HepG2 (cell line): Measurements from ENCODE around the gene MED28. TPM values are rescaled to one million over a fixed set of nuclear protein-coding genes. Genes with fewer than 3 reads are reported as not detected.

Experiments
- ATAC-seq: fragments of 200-7000 bp; cut with Tn5 transposase; 3 replicates; pipeline ENCODE4 v1.9.1; 2020; ENCODE audit warnings: mild to moderate bottlenecking, moderate library complexity
- BruUV-seq: library from RNA; stranded (reverse); fragments of 400-500 nt; replicated peaks from 2 replicates; lab custom pipeline; 2021; lab: Mats Ljungman, UMichigan
- CTCF ChIA-PET: fragments of 300-600 bp; formaldehyde crosslinking; extraction: SDS; loops from one replicate; lab custom pipeline; 2021; ENCODE audit warnings: low total read pairs, inconsistent platforms, low intra/inter-chr PET ratio; lab: Yijun Ruan, JAX
- POLR2A ChIA-PET: fragments of 350-600 bp; sonication (Branson Sonifier 250); formaldehyde crosslinking; loops from one replicate; lab custom pipeline; 2020; ENCODE audit warnings: antibody characterized with exemption, inconsistent platforms; lab: Yijun Ruan, JAX
- DNase-seq: peaks from one replicate; pipeline ENCODE4 v3.0.0-alpha.2; 2015; ENCODE audit warnings: low spot score
- FAIRE-seq: peaks from 3 replicates; lab custom pipeline; 2011; peaks lifted over from hg19 to GRCh38; lab: Jason Lieb, UNC
- H2AFZ ChIP-seq: one replicate; pipeline ENCODE4 v1.6.1; 2011; ENCODE audit warnings: low read length, inconsistent platforms
- H3K27ac ChIP-seq: fragments of 300-600 bp; 3 replicates; pipeline ENCODE4 v1.8.0; 2011; ENCODE audit warnings: mixed run types, mild to moderate bottlenecking, mixed read lengths, low read length, inconsistent platforms; ENCODE audit not compliant: insufficient read depth; ENCODE audit errors: extremely low read length
- H3K27me3 ChIP-seq, 2 experiments: fragments of 200-600 bp in 1 of 2; 2 replicates in 1 of 2; 3 replicates in 1 of 2; pipeline versions ENCODE4 v1.6.0 to v1.8.0; 2011; ENCODE audit warnings: low read length in 2 of 2, mild to moderate bottlenecking in 2 of 2, moderate library complexity in 2 of 2, inconsistent platforms in 1 of 2; ENCODE audit not compliant: insufficient read depth in 2 of 2, control insufficient read depth in 1 of 2
- H3K36me3 ChIP-seq, 2 experiments: fragments of 200-600 bp in 1 of 2; replicated peaks in 1 of 2; 2 replicates in 1 of 2; 3 replicates in 1 of 2; pipeline versions ENCODE4 v1.5.1 to v1.8.0; 2011; ENCODE audit warnings: low read length in 2 of 2, inconsistent platforms in 1 of 2; ENCODE audit not compliant: insufficient read depth in 2 of 2, control insufficient read depth in 1 of 2
- H3K4me1 ChIP-seq: 2 replicates; pipeline ENCODE4 v1.5.1; 2012; ENCODE audit warnings: low read length, inconsistent platforms; ENCODE audit not compliant: insufficient read depth
- H3K4me2 ChIP-seq: 2 replicates; pipeline ENCODE4 v1.6.0; 2011; ENCODE audit warnings: low read depth, low read length, inconsistent platforms
- H3K4me3 ChIP-seq, 3 experiments: fragments of 200-600 bp in 1 of 3; sonication (generic), shearing (Covaris generic) in 1 of 3; replicated peaks in 1 of 3; 2 replicates each; pipeline ENCODE4 v1.5.1; 2011 to 2016; ENCODE audit warnings: low read length in 3 of 3, inconsistent platforms in 2 of 3, low read depth in 2 of 3, mild to moderate bottlenecking in 2 of 3, control low read depth in 1 of 3, mixed read lengths in 1 of 3; ENCODE audit not compliant: insufficient read depth in 1 of 3
- H3K79me2 ChIP-seq: one replicate; pipeline ENCODE4 v1.6.1; 2011; ENCODE audit warnings: low read length, inconsistent platforms; ENCODE audit not compliant: insufficient read depth
- H3K9ac ChIP-seq: 2 replicates; pipeline ENCODE4 v1.6.0; 2011; ENCODE audit warnings: mild to moderate bottlenecking, low read depth, low read length, inconsistent platforms; ENCODE audit not compliant: insufficient read depth
- H3K9me3 ChIP-seq: 2 replicates; pipeline ENCODE4 v1.5.1; 2012; ENCODE audit warnings: mild to moderate bottlenecking, low read length
- H4K20me1 ChIP-seq: 2 replicates; pipeline ENCODE4 v1.6.0; 2011; ENCODE audit warnings: inconsistent platforms, mild to moderate bottlenecking, low read length, moderate library complexity; ENCODE audit not compliant: insufficient read depth
- DNMT3B ChIP-seq: conservative IDR thresholded peaks from 2 replicates; pipeline ENCODE4 v1.6.1; 2016; ENCODE audit warnings: missing biosample characterization, control low read depth
- EEA1 ChIP-seq: sonication (generic); formaldehyde crosslinking; IDR thresholded peaks from 2 replicates; pipeline ENCODE4 v1.5.1; 2020; ENCODE audit warnings: mild to moderate bottlenecking, missing genetic modification reagents, borderline replicate concordance
- FOSL1 ChIP-seq: sonication (generic); formaldehyde crosslinking; IDR thresholded peaks from 2 replicates; pipeline ENCODE4 v1.9.0; 2021; ENCODE audit warnings: missing genetic modification reagents, borderline replicate concordance
- FOXM1 ChIP-seq: sonication (generic); formaldehyde crosslinking; IDR thresholded peaks from 2 replicates; pipeline ENCODE4 v1.5.0; 2020; ENCODE audit warnings: missing genetic modification reagents
- GATAD1 ChIP-seq: IDR thresholded peaks from 2 replicates; pipeline ENCODE4 v1.6.1; 2016; ENCODE audit warnings: missing genetic modification reagents, missing compliant biosample characterization
- RBAK ChIP-seq: sonication (generic); formaldehyde crosslinking; IDR thresholded peaks from 2 replicates; pipeline ENCODE4 v1.5.1; 2020; ENCODE audit warnings: mild to moderate bottlenecking, missing genetic modification reagents
- SNRNP70 ChIP-seq: fragments of 200-400 bp; formaldehyde crosslinking; IDR thresholded peaks from 2 replicates; pipeline ENCODE4 v1.6.1; 2017; ENCODE audit warnings: mild to moderate bottlenecking, low read depth, low read length, moderate library complexity
- ZBED4 ChIP-seq: sonication (generic); formaldehyde crosslinking; IDR thresholded peaks from 2 replicates; pipeline ENCODE4 v1.4.0; 2020; ENCODE audit warnings: missing genetic modification reagents, borderline replicate concordance
- ZNF543 ChIP-seq: sonication (generic); formaldehyde crosslinking; IDR thresholded peaks from 2 replicates; pipeline ENCODE4 v1.4.0; 2020; ENCODE audit warnings: mild to moderate bottlenecking, missing genetic modification reagents
- ZNF556 ChIP-seq: sonication (generic); formaldehyde crosslinking; IDR thresholded peaks from 2 replicates; pipeline ENCODE4 v1.4.0; 2020; ENCODE audit warnings: mild to moderate bottlenecking, missing genetic modification reagents, borderline replicate concordance
- in situ Hi-C: cut with HindIII; loops from 2 replicates; pipeline ENCODE4 v1.10.0; 2017; ENCODE audit warnings: low pct_unique_long_range_greater_than_20kb; ENCODE audit not compliant: extremely low pct_ligation_motif_present
- intact Hi-C: fragments of 100-400 bp; cut with micrococcal nuclease; formaldehyde crosslinking; loops from one replicate; pipeline ENCODE4 v1.10.0; 2022; ENCODE audit not compliant: unreplicated experiment
- polyA plus RNA-seq, 8 experiments: library from polyadenylated mRNA; depleted of rRNA in 3 of 8; stranded (reverse) in 7 of 8; unstranded in 1 of 8; fragments of >200 nt; fragmentation: Illumina TruSeq in 4 of 8; extraction: Trizol in 4 of 8; gene quantifications; 2 replicates each; pipeline versions ENCODE4 v1.2.1 to v1.2.3, GENCODE V29; 2011 to 2016; ENCODE audit warnings: low read depth in 4 of 8, missing spikeins in 1 of 8, mixed read lengths in 1 of 8; ENCODE audit not compliant: insufficient read depth in 1 of 8
- total RNA-seq, 5 experiments: library from RNA; depleted of rRNA; stranded (reverse); fragments of >200 nt; fragmentation: Illumina TruSeq; extraction: Trizol; gene quantifications; 2 replicates each; pipeline ENCODE4 v1.2.3, GENCODE V29; 2016; ENCODE audit warnings: low read depth in 1 of 5
- TF ChIP-seq, protein P1 (sequence below): sonication (generic); formaldehyde crosslinking; IDR thresholded peaks from 2 replicates; pipeline ENCODE4 v1.4.0; 2020; ENCODE audit warnings: mild to moderate bottlenecking, missing genetic modification reagents
- TF ChIP-seq, protein P2 (sequence below): sonication (generic); formaldehyde crosslinking; IDR thresholded peaks from 2 replicates; pipeline ENCODE4 v1.5.0; 2020; ENCODE audit warnings: missing genetic modification reagents
- TF ChIP-seq, protein P3 (sequence below): sonication (generic); formaldehyde crosslinking; IDR thresholded peaks from 2 replicates; pipeline ENCODE4 v1.4.0; 2020; ENCODE audit warnings: missing genetic modification reagents, mild to moderate bottlenecking, borderline replicate concordance

MED28 gene
- total and polyA plus RNA-seq, 2 of the 13 experiments (the other 11 are each of a cell fraction or from before 2014, with no cell fraction given): 41.3 to 65.7 TPM

DNA sequence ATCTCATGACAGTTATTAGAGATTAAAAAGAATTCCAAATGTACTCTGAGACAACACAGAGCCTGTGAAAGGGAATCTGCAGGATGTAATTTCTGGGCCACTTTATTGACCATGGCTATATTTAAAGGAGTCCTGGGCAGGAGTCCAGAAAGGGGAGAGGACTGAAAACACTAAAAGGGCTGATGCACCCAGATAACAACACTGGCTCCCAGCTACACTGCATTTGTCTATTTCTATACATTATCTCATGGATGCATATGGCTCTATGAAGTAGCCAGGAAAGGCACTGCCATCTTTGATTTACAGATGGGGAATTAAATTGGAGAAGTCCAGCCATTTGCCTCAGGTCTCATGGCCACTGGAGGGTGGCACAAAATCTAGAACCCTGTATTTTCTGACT, 56.0 kb downstream of the MED28 start:
- ATAC-seq (no peak), DNase-seq (no peak), FAIRE-seq (no peak)
- no TSS peak for BruUV-seq
- H3K36me3 ChIP-seq: no peaks in the 10 kb centered on the region
- no peaks in the 10 kb centered on the region for H3K27me3 ChIP-seq
- H3K4me2 ChIP-seq: no peak overlapping the region
- ChIA-PET POLR2A (no interaction called here), CTCF (no interaction called here)
- no peaks in the 10 kb centered on the region for H3K9me3 ChIP-seq
- no peaks in the 10 kb centered on the region for H4K20me1 ChIP-seq
- no peak overlapping the region for H2AFZ ChIP-seq
- intact Hi-C loops (no loop called here), in situ Hi-C loops (no loop called here)
- H3K4me1 ChIP-seq: peaks cover 9% of the 10 kb centered on the region
- H3K27ac ChIP-seq: no peak overlapping the region
- TF ChIP-seq ZNF543 (CRISPR knock-in tag) (no peak), DNMT3B (CRISPR knock-in tag) (no peak), FOSL1 (no peak), EEA1 (CRISPR knock-in tag) (no peak), ZBED4 (CRISPR knock-in tag) (no peak), FOXM1 (no peak), SNRNP70 (no peak), ZNF556 (no peak), RBAK (CRISPR knock-in tag) (no peak), GATAD1 (no peak)
- TF ChIP-seq, protein P1, sequence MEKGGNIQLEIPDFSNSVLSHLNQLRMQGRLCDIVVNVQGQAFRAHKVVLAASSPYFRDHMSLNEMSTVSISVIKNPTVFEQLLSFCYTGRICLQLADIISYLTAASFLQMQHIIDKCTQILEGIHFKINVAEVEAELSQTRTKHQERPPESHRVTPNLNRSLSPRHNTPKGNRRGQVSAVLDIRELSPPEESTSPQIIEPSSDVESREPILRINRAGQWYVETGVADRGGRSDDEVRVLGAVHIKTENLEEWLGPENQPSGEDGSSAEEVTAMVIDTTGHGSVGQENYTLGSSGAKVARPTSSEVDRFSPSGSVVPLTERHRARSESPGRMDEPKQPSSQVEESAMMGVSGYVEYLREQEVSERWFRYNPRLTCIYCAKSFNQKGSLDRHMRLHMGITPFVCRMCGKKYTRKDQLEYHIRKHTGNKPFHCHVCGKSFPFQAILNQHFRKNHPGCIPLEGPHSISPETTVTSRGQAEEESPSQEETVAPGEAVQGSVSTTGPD (CRISPR knock-in tag): no peak
- TF ChIP-seq, protein P2, sequence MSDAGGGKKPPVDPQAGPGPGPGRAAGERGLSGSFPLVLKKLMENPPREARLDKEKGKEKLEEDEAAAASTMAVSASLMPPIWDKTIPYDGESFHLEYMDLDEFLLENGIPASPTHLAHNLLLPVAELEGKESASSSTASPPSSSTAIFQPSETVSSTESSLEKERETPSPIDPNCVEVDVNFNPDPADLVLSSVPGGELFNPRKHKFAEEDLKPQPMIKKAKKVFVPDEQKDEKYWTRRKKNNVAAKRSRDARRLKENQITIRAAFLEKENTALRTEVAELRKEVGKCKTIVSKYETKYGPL (CRISPR knock-in tag): no peak
- TF ChIP-seq, protein P3, sequence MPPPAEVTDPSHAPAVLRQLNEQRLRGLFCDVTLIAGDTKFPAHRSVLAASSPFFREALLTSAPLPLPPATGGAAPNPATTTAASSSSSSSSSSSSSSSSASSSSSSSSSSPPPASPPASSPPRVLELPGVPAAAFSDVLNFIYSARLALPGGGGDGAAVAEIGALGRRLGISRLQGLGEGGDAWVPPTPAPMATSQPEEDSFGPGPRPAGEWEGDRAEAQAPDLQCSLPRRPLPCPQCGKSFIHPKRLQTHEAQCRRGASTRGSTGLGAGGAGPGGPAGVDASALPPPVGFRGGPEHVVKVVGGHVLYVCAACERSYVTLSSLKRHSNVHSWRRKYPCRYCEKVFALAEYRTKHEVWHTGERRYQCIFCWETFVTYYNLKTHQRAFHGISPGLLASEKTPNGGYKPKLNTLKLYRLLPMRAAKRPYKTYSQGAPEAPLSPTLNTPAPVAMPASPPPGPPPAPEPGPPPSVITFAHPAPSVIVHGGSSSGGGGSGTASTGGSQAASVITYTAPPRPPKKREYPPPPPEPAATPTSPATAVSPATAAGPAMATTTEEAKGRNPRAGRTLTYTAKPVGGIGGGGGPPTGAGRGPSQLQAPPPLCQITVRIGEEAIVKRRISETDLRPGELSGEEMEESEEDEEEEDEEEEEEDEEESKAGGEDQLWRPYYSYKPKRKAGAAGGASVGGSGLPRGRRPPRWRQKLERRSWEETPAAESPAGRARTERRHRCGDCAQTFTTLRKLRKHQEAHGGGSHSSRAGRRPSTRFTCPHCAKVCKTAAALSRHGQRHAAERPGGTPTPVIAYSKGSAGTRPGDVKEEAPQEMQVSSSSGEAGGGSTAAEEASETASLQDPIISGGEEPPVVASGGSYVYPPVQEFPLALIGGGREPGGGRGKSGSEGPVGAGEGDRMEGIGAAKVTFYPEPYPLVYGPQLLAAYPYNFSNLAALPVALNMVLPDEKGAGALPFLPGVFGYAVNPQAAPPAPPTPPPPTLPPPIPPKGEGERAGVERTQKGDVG (CRISPR knock-in tag): no peak
- no peaks in the 10 kb centered on the region for H3K79me2 ChIP-seq
- no peak overlapping the region for H3K4me3 ChIP-seq
- H3K9ac ChIP-seq: no peak overlapping the region
